ENCODE results near the gene KLF13. TPM values are rescaled to one million over a fixed set of nuclear protein-coding genes. Genes with fewer than 3 reads are reported as not detected.

Gene KLF13
- total RNA-seq, 1 donor from 2014 or later: 59.1 TPM

GRCh38 chr15:31397851-31398661 is 71.4 kb downstream of the KLF13 start:
- H3K9me3 Mint-ChIP-seq (ENCODE audit: low read depth): no peaks in the 10 kb centered on the region
- no peaks in the 10 kb centered on the region for H3K36me3 Mint-ChIP-seq (ENCODE audit: low read depth)
- H3K4me1 Mint-ChIP-seq (ENCODE audit: low read depth): peaks cover 34% of the 10 kb centered on the region
- no peak overlapping the region for H3K4me3 Mint-ChIP-seq (ENCODE audit: unreplicated experiment)
- TF ChIP-seq CTCF (IDR thresholded peaks at IDR 0.05): no peak
- H3K27ac Mint-ChIP-seq (ENCODE audit: unreplicated experiment): no peak overlapping the region
- no peaks in the 10 kb centered on the region for H3K27me3 Mint-ChIP-seq (ENCODE audit: low read depth)
- no peak for DNase-seq (ENCODE audit: low spot score)

GRCh38 chr15:31398677-31399301 is 72.2 kb downstream of the KLF13 start:
- DNase-seq (ENCODE audit: low spot score): no peak
- Mint-ChIP-seq H3K4me3 (ENCODE audit: unreplicated experiment) (no peak overlapping the region), H3K27ac (ENCODE audit: unreplicated experiment) (no peak overlapping the region), H3K36me3 (ENCODE audit: low read depth) (no peaks in the 10 kb centered on the region), H3K4me1 (ENCODE audit: low read depth) (peaks cover 33% of the 10 kb centered on the region), H3K27me3 (ENCODE audit: low read depth) (no peaks in the 10 kb centered on the region), H3K9me3 (ENCODE audit: low read depth) (no peaks in the 10 kb centered on the region)
- TF ChIP-seq CTCF (IDR thresholded peaks at IDR 0.05): no peak

- H3K27ac Mint-ChIP-seq (ENCODE audit: unreplicated experiment): no peak overlapping the region
- DNase-seq (ENCODE audit: low spot score): no peak
- H3K9me3 Mint-ChIP-seq (ENCODE audit: low read depth): peaks cover 2% of the 10 kb centered on the region
- no peaks in the 10 kb centered on the region for H3K36me3 Mint-ChIP-seq (ENCODE audit: low read depth)
- no peaks in the 10 kb centered on the region for H3K27me3 Mint-ChIP-seq (ENCODE audit: low read depth)
- no peak for TF ChIP-seq CTCF (IDR thresholded peaks at IDR 0.05)
- no peak overlapping the region for H3K4me3 Mint-ChIP-seq (ENCODE audit: unreplicated experiment)
- H3K4me1 Mint-ChIP-seq (ENCODE audit: low read depth): peaks cover 33% of the 10 kb centered on the region
Observed at GRCh38 chr15:31399544-31400171, 73.0 kb downstream of the KLF13 start.

- TF ChIP-seq CTCF (IDR thresholded peaks at IDR 0.05): no peak
- H3K4me3 Mint-ChIP-seq (ENCODE audit: unreplicated experiment): no peak overlapping the region
- no peaks in the 10 kb centered on the region for H3K27me3 Mint-ChIP-seq (ENCODE audit: low read depth)
- no peaks in the 10 kb centered on the region for H3K36me3 Mint-ChIP-seq (ENCODE audit: low read depth)
- no peak overlapping the region for H3K27ac Mint-ChIP-seq (ENCODE audit: unreplicated experiment)
- H3K9me3 Mint-ChIP-seq (ENCODE audit: low read depth): peaks cover 2% of the 10 kb centered on the region
- no peak for DNase-seq (ENCODE audit: low spot score)
- peaks cover 33% of the 10 kb centered on the region for H3K4me1 Mint-ChIP-seq (ENCODE audit: low read depth)
Observed at GRCh38 chr15:31400222-31400927, 73.7 kb downstream of the KLF13 start.

GRCh38 chr15:31401282-31401681 is 74.6 kb downstream of the KLF13 start:
- H3K9me3 Mint-ChIP-seq (ENCODE audit: low read depth): peaks cover 6% of the 10 kb centered on the region
- no peaks in the 10 kb centered on the region for H3K27me3 Mint-ChIP-seq (ENCODE audit: low read depth)
- peaks cover 33% of the 10 kb centered on the region for H3K4me1 Mint-ChIP-seq (ENCODE audit: low read depth)
- no peak overlapping the region for H3K27ac Mint-ChIP-seq (ENCODE audit: unreplicated experiment)
- no peak for TF ChIP-seq CTCF (IDR thresholded peaks at IDR 0.05)
- no peak overlapping the region for H3K4me3 Mint-ChIP-seq (ENCODE audit: unreplicated experiment)
- no peaks in the 10 kb centered on the region for H3K36me3 Mint-ChIP-seq (ENCODE audit: low read depth)
- DNase-seq (ENCODE audit: low spot score): no peak
